ENCODE results near the gene GABRB1.

- TF ChIP-seq, protein P1, sequence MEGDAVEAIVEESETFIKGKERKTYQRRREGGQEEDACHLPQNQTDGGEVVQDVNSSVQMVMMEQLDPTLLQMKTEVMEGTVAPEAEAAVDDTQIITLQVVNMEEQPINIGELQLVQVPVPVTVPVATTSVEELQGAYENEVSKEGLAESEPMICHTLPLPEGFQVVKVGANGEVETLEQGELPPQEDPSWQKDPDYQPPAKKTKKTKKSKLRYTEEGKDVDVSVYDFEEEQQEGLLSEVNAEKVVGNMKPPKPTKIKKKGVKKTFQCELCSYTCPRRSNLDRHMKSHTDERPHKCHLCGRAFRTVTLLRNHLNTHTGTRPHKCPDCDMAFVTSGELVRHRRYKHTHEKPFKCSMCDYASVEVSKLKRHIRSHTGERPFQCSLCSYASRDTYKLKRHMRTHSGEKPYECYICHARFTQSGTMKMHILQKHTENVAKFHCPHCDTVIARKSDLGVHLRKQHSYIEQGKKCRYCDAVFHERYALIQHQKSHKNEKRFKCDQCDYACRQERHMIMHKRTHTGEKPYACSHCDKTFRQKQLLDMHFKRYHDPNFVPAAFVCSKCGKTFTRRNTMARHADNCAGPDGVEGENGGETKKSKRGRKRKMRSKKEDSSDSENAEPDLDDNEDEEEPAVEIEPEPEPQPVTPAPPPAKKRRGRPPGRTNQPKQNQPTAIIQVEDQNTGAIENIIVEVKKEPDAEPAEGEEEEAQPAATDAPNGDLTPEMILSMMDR (conservative IDR thresholded peaks at IDR 0.05; ENCODE audit: low read length): no peak
- TF ChIP-seq EZH2phosphoT487 (IDR thresholded peaks at IDR 0.05; ENCODE audit: borderline replicate concordance): no peak
Observed at GRCh38 chr4:47251348-47252135, 220.2 kb downstream of the GABRB1 start.

Measured in Loucy (cell line).